ENCODE measurements around the gene TBC1D9.

- TF ChIP-seq, protein P1, sequence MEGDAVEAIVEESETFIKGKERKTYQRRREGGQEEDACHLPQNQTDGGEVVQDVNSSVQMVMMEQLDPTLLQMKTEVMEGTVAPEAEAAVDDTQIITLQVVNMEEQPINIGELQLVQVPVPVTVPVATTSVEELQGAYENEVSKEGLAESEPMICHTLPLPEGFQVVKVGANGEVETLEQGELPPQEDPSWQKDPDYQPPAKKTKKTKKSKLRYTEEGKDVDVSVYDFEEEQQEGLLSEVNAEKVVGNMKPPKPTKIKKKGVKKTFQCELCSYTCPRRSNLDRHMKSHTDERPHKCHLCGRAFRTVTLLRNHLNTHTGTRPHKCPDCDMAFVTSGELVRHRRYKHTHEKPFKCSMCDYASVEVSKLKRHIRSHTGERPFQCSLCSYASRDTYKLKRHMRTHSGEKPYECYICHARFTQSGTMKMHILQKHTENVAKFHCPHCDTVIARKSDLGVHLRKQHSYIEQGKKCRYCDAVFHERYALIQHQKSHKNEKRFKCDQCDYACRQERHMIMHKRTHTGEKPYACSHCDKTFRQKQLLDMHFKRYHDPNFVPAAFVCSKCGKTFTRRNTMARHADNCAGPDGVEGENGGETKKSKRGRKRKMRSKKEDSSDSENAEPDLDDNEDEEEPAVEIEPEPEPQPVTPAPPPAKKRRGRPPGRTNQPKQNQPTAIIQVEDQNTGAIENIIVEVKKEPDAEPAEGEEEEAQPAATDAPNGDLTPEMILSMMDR (IDR thresholded peaks at IDR 0.05), result no peak
- no peak for TF ChIP-seq RAD21 (IDR thresholded peaks at IDR 0.05; ENCODE audit: low read length)
- TF ChIP-seq EP300 (IDR thresholded peaks at IDR 0.05; ENCODE audit: borderline replicate concordance in 1 of 2, low read depth in 1 of 2, low read length in 1 of 2), result no peak
- no peak for TF ChIP-seq TCF12 (IDR thresholded peaks at IDR 0.05)
- no peak for TF ChIP-seq NFIC (IDR thresholded peaks at IDR 0.05; ENCODE audit: borderline replicate concordance)
- no peak for TF ChIP-seq FOXJ3 (CRISPR knock-in tag; IDR thresholded peaks at IDR 0.05)
- TF ChIP-seq PBX3 (IDR thresholded peaks at IDR 0.05), result no peak
- no peak for TF ChIP-seq ELF1 (IDR thresholded peaks at IDR 0.05)
- no peak for TF ChIP-seq POLR2AphosphoS5 (IDR thresholded peaks at IDR 0.05; ENCODE audit: low read depth, low read length)
- TF ChIP-seq USF1 (IDR thresholded peaks at IDR 0.05; ENCODE audit: borderline replicate concordance, low read depth), result no peak
- TF ChIP-seq SMC3 (IDR thresholded peaks at IDR 0.05; ENCODE audit: low read depth, low read length), result no peak
- TF ChIP-seq GATA2 (CRISPR knock-in tag; IDR thresholded peaks at IDR 0.05), result no peak
- no peak for TF ChIP-seq RFX5 (IDR thresholded peaks at IDR 0.05; ENCODE audit: low read length)
Measured at GRCh38 chr4:140738139-140738538, 18.0 kb downstream of the TBC1D9 start.

Data from SK-N-SH (cell line).